Glomerular endothelial cell (primary cell): ENCODE measurements around the gene HLX. TPM values are rescaled to one million over a fixed set of nuclear protein-coding genes. Genes with fewer than 3 reads are reported as not detected.

Source experiments
- DNase-seq: peaks from one replicate; pipeline ENCODE4 v3.0.0-alpha.2; 2011; ENCODE audit warnings: low read depth, low spot score; ENCODE audit errors: extremely low read depth
- total RNA-seq: library from RNA; depleted of rRNA; stranded (reverse); fragments of >200 nt; gene quantifications from 2 replicates; pipeline ENCODE4 v1.2.3, GENCODE V29; 2015

Gene HLX
- total RNA-seq = 27.3 and 30.4 TPM in 2 replicates

GRCh38 chr1:220879076-220879508 is at the start of gene HLX:
Gene HLX, plus strand, starts transcription at chr1:220879443. Its CDS starts 415 bp downstream, at chr1:220879858.
- peak; percentile 60 for DNase-seq

GRCh38 chr1:220833436-220833835 is 45.8 kb upstream of the HLX start:
- no peak for DNase-seq

GRCh38 chr1:220834155-220834870 is 44.9 kb upstream of the HLX start:
- DNase-seq = no peak

GRCh38 chr1:220838578-220838977 is 40.7 kb upstream of the HLX start:
- DNase-seq = no peak

GRCh38 chr1:220839474-220839873 is 39.8 kb upstream of the HLX start:
- DNase-seq = no peak

GRCh38 chr1:220841293-220841692 is 38.0 kb upstream of the HLX start:
- no peak for DNase-seq

GRCh38 chr1:220843481-220844011 is 35.7 kb upstream of the HLX start:
- peak; percentile 97 for DNase-seq

- DNase-seq = no peak
These were observed 26.8 kb upstream of the HLX start for GRCh38 chr1:220852408-220852807.

GRCh38 chr1:220872296-220872695 is 6.9 kb upstream of the HLX start:
- no peak for DNase-seq

GRCh38 chr1:220873087-220873486 is 6.2 kb upstream of the HLX start:
- no peak for DNase-seq

GRCh38 chr1:220873868-220874655 is 5.2 kb upstream of the HLX start:
- DNase-seq = peak; percentile 83

- no peak for DNase-seq
These were observed 4.0 kb upstream of the HLX start for GRCh38 chr1:220875260-220875659.

- DNase-seq = peak; percentile 97
These were observed 2.5 kb upstream of the HLX start for GRCh38 chr1:220876511-220877376.

- no peak for DNase-seq
These were observed 1.7 kb upstream of the HLX start for GRCh38 chr1:220877377-220878095.

GRCh38 chr1:220878191-220879075 is 810 bp upstream of the HLX start:
- no peak for DNase-seq

- DNase-seq = no peak
These were observed 492 bp downstream of the HLX start for GRCh38 chr1:220879509-220880361.

GRCh38 chr1:220880362-220880670 is 1.1 kb downstream of the HLX start:
- no peak for DNase-seq

- DNase-seq = no peak
These were observed 1.7 kb downstream of the HLX start for GRCh38 chr1:220880726-220881506.
